ENCODE data around the gene PRKD1. TPM values are rescaled to one million over a fixed set of nuclear protein-coding genes. Genes with fewer than 3 reads are reported as not detected.

The PRKD1 gene
- total RNA-seq, 4 donors from 2014 or later: 3.5 to 6.4 (median 4.4) TPM

DNA sequence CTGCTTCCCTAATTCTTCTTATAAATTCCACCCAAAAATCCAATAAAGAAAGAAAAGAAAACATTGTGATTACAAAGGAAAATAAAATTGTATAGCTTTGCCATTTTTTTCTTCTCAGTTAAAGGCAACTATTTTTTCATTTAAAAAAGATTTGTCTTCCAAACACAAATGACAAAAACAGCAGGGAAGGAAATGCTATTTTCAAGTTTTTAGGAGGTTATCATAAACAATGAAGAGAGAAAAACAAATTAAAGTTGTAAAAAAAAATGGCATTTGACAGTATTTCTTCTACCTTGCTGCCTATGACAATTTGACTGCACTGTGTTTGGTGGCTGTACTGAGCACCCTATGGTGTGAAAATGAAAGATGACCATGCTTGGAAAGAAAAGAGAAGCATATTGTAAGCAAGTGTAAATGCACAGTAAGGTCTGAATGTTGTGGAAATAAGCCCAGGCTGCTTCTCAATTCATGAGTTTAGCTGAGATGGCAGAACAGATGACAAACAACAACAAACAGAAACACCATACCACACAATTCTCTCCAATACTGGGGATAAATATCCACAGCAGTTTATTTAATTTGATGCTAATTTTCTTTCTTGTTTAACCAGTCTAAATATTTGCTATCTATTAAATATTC lies 109.8 kb downstream of the PRKD1 start:
- Histone ChIP-seq H3K4me1 (peaks cover 0 to 6% (median 1%) of the 10 kb centered on the region in 4 donors), H3K4me3 (no peak overlapping the region), H3K27ac (no peak overlapping the region), H3K27me3 (no peaks in the 10 kb centered on the region), H3K36me3 (no peaks in the 10 kb centered on the region), H3K9me3 (no peaks in the 10 kb centered on the region)
- intact Hi-C loops (cut with DNase I; ENCODE audit: low total_unique reads): no loop called here
- DNase-seq: no peak
- TF ChIP-seq CTCF (IDR thresholded peaks at IDR 0.05) (no peak), POLR2AphosphoS5 (IDR thresholded peaks at IDR 0.05) (no peak), POLR2A (IDR thresholded peaks at IDR 0.05) (no peak), EP300 (IDR thresholded peaks at IDR 0.05; ENCODE audit: low read depth) (no peak)
- in situ Hi-C loops (cut with MboI; ENCODE audit: low pct_ligation_motif_present in 1 of 4, low pct_unique_long_range_greater_than_20kb in 1 of 4, low sequenced_read_pairs in 3 of 4): no loop called here

GRCh38 chr14:29815016-29815674 lies 112.5 kb downstream of the PRKD1 start:
- no peaks in the 10 kb centered on the region for H3K9me3 ChIP-seq
- in situ Hi-C loops (cut with MboI; ENCODE audit: low pct_ligation_motif_present in 1 of 4, low pct_unique_long_range_greater_than_20kb in 1 of 4, low sequenced_read_pairs in 3 of 4): no loop called here
- intact Hi-C loops (cut with DNase I; ENCODE audit: low total_unique reads): no loop called here

GRCh38 chr14:29814156-29815015 lies 113.3 kb downstream of the PRKD1 start:
- intact Hi-C loops (cut with DNase I; ENCODE audit: low total_unique reads): no loop called here
- no peaks in the 10 kb centered on the region for H3K9me3 ChIP-seq
- no peaks in the 10 kb centered on the region for H3K27me3 ChIP-seq
- peak; percentile 10 for DNase-seq
- in situ Hi-C loops (cut with MboI; ENCODE audit: low pct_ligation_motif_present in 1 of 4, low pct_unique_long_range_greater_than_20kb in 1 of 4, low sequenced_read_pairs in 3 of 4): no loop called here
- WGBS, 2 donors (ENCODE audit: low coverage in 1 of 2): 59 to 67% methylated on average over 5 to 6 of the region's 6 CpGs
- H3K27ac ChIP-seq: no peak overlapping the region
- TF ChIP-seq POLR2A (IDR thresholded peaks at IDR 0.05) (no peak), EP300 (IDR thresholded peaks at IDR 0.05; ENCODE audit: low read depth) (no peak), CTCF (IDR thresholded peaks at IDR 0.05) (no peak), POLR2AphosphoS5 (IDR thresholded peaks at IDR 0.05) (no peak)
- no peaks in the 10 kb centered on the region for H3K36me3 ChIP-seq
- peaks cover 0 to 7% (median 0%) of the 10 kb centered on the region in 4 donors for H3K4me1 ChIP-seq
- no peak overlapping the region for H3K4me3 ChIP-seq

More at GRCh38 chr14:29815016-29815674, 112.5 kb downstream of the PRKD1 start:
- Histone ChIP-seq H3K27ac (no peak overlapping the region), H3K36me3 (no peaks in the 10 kb centered on the region), H3K4me3 (no peak overlapping the region), H3K27me3 (no peaks in the 10 kb centered on the region), H3K4me1 (peaks cover 0 to 7% (median 0%) of the 10 kb centered on the region in 4 donors)
- WGBS, 2 donors (ENCODE audit: low coverage in 1 of 2): 62 to 73% methylated on average over 4 of the region's 4 CpGs
- DNase-seq: no peak
- TF ChIP-seq POLR2AphosphoS5 (IDR thresholded peaks at IDR 0.05) (no peak), CTCF (IDR thresholded peaks at IDR 0.05) (no peak), POLR2A (IDR thresholded peaks at IDR 0.05) (no peak), EP300 (IDR thresholded peaks at IDR 0.05; ENCODE audit: low read depth) (no peak)

DNA sequence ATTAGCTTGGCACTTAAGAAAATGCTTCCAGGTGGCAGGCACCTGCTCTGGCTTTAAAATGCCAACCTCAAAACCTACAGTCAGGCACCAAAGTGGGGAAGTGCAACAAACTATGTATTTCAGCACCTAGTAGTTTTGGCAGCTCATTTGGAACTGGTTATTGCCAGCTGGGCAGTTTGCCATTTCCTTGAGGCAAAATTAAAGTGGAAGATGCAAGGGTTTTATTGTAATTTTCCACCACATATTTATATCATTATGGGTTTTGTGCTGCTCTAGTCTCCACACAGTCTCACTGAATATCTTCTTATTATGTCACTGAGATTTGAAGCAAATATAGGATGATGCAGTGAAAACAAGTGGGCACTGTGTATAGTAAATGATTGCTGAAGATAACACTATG lies 117.0 kb downstream of the PRKD1 start:
- Histone ChIP-seq H3K4me3 (no peak overlapping the region), H3K9me3 (no peaks in the 10 kb centered on the region), H3K27ac (no peak overlapping the region), H3K36me3 (no peaks in the 10 kb centered on the region), H3K4me1 (peaks cover 0 to 7% (median 2%) of the 10 kb centered on the region in 4 donors), H3K27me3 (no peaks in the 10 kb centered on the region)
- no peak for DNase-seq
- intact Hi-C loops (cut with DNase I; ENCODE audit: low total_unique reads) (no loop called here), in situ Hi-C loops (cut with MboI; ENCODE audit: low pct_ligation_motif_present in 1 of 4, low pct_unique_long_range_greater_than_20kb in 1 of 4, low sequenced_read_pairs in 3 of 4) (no loop called here)
- TF ChIP-seq POLR2A (IDR thresholded peaks at IDR 0.05) (no peak), EP300 (IDR thresholded peaks at IDR 0.05; ENCODE audit: low read depth) (no peak), POLR2AphosphoS5 (IDR thresholded peaks at IDR 0.05) (no peak), CTCF (IDR thresholded peaks at IDR 0.05) (no peak)
